ENCODE data around the gene PCGF3. TPM values are rescaled to one million over a fixed set of nuclear protein-coding genes. Genes with fewer than 3 reads are reported as not detected.

PCGF3 gene
- total RNA-seq, 2 donors from 2014 or later, result 34.4 to 35.3 TPM

DNA sequence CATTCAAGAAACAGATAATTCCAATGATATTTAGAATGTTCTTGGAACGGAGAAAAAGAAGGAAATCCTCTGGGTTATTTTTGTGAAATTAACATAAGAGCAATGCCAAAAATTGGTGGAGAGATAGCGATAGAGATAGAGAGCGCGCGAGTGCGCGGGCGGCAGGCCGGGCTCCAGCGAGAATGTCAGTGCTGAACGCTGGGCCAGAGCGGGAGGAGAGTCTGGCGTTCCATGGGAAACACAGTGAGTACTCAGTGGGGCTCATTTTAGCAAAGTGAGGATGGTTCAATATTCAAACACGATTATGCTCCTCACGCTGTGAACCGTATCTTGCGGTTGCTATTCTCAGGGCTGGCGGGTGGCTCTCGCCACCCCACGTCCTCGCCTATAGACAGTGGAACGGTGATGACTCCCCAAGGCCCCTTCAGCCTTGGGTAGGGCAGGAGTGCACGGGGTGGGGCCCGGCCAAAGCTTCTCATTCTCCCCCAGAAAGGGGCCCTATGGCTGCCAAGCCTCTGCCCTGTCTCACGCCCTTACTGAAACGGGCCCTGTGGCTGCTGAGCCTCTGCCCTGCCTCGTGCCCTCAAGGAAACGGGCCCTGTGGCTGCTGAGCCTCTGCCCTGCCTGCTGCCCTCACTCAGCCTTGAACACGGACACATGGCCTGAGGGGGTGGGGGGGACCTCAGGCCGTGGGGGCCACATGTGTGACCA is 103.4 kb downstream of the PCGF3 start:
- no peak overlapping the region for H3K4me3 Mint-ChIP-seq
- peaks cover 18% of the 10 kb centered on the region for H3K27me3 Mint-ChIP-seq
- no peak overlapping the region for H3K27ac Mint-ChIP-seq
- H3K9me3 Mint-ChIP-seq, result no peaks in the 10 kb centered on the region
- no peaks in the 10 kb centered on the region for H3K4me1 Mint-ChIP-seq
- ATAC-seq (replicated peaks), result no peak
- no peaks in the 10 kb centered on the region for H3K36me3 Mint-ChIP-seq (ENCODE audit: low read depth)

- ATAC-seq (replicated peaks), result no peak
- no peaks in the 10 kb centered on the region for H3K4me1 Mint-ChIP-seq
- no peaks in the 10 kb centered on the region for H3K9me3 Mint-ChIP-seq
- H3K27ac Mint-ChIP-seq, result no peak overlapping the region
- H3K36me3 Mint-ChIP-seq (ENCODE audit: low read depth), result no peaks in the 10 kb centered on the region
- no peak overlapping the region for H3K4me3 Mint-ChIP-seq
- H3K27me3 Mint-ChIP-seq, result peaks cover 31% of the 10 kb centered on the region
These were observed 108.3 kb downstream of the PCGF3 start for GRCh38 chr4:813900-814299.

GRCh38 chr4:814312-814850 is 108.7 kb downstream of the PCGF3 start:
- no peaks in the 10 kb centered on the region for H3K4me1 Mint-ChIP-seq
- H3K27ac Mint-ChIP-seq, result no peak overlapping the region
- no peak for ATAC-seq (replicated peaks)
- H3K36me3 Mint-ChIP-seq (ENCODE audit: low read depth), result no peaks in the 10 kb centered on the region
- no peak overlapping the region for H3K4me3 Mint-ChIP-seq
- no peaks in the 10 kb centered on the region for H3K9me3 Mint-ChIP-seq
- H3K27me3 Mint-ChIP-seq, result peaks cover 31% of the 10 kb centered on the region

- ATAC-seq (replicated peaks), result no peak
- H3K9me3 Mint-ChIP-seq, result no peaks in the 10 kb centered on the region
- no peaks in the 10 kb centered on the region for H3K4me1 Mint-ChIP-seq
- no peak overlapping the region for H3K27ac Mint-ChIP-seq
- no peaks in the 10 kb centered on the region for H3K36me3 Mint-ChIP-seq (ENCODE audit: low read depth)
- no peak overlapping the region for H3K4me3 Mint-ChIP-seq
- peaks cover 31% of the 10 kb centered on the region for H3K27me3 Mint-ChIP-seq
These were observed 110.0 kb downstream of the PCGF3 start for GRCh38 chr4:815464-816146.

DNA sequence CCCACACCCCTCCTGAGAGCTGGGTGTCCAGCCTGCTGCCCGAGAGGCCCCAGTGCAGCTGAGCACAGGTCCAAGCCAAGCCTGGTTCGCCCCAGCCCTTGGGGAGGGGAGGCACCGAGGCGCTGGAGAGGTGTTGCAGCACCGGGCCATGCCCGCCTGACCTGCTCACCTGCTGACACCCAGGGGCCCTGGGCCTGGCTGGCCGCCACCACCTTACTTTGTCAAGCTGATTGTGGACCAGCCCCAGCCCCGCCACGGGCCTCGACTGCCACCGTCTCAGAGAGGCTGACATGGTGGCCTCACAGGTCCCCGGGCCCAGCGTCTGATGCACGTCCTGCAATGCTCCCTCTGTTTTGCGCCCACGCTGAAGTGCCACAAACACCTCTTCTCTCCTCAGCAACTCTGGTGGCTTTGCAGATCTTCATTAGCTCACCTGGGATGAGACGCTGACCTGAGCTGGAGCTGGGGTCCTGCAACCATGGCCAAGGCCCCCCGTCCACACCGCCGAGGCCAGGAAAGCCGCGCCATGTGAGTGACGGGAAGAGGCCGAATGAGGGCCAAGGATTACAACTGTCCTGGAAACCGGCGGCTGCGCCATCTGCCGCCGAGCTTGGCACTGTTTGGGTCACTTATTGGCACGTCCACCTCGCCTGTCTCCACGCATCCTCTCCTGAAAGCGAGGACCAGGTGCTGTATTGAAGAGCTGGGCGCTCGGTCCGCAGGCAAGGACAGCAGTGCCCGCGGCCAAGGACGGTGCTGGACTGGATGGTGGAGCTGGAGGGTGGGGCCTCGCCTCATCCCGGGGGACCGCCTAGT is 112.7 kb downstream of the PCGF3 start:
- no peaks in the 10 kb centered on the region for H3K9me3 Mint-ChIP-seq
- peaks cover 37% of the 10 kb centered on the region for H3K27me3 Mint-ChIP-seq
- H3K4me3 Mint-ChIP-seq, result no peak overlapping the region
- no peak overlapping the region for H3K27ac Mint-ChIP-seq
- H3K36me3 Mint-ChIP-seq (ENCODE audit: low read depth), result no peaks in the 10 kb centered on the region
- ATAC-seq (replicated peaks), result no peak
- no peaks in the 10 kb centered on the region for H3K4me1 Mint-ChIP-seq

DNA sequence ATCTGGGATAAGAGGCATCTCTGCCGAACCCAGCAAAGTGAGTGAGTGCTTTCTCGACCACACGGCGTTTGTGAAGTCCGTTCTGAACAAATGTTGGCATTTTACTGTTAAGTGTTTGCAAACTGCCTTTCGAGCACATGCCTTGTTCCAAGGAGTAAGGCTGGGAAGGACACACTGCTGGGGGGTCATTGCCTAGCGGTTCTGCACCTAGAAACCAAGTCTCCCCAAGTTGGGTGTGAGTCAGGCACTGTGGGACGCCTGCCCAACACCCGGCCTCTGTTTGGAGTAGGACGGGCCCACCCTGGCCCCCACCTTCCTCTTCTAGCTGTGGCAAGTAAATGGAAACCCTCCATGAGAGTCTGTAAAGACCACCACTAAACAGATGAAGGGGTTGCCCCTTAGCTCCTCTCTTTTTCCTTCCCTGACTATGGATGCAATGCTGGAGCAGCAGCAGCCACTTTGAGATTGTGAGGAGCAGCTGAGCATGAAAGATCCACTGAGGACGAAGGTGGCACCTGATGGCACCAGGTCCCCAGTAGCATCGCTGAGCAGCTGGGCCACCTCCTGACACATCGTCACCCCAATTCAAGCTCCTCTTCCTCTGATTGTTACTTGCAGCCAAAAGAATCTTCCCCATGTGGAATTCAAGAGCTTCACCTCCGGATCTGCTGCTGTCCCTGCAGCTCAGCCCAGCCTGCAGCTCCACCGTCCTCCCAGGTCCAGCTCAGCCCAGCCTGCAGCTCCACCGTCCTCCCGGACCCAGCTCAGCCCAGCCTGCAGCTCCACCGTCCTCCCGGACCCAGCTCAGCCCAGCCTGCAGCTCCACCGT is 114.0 kb downstream of the PCGF3 start:
- peaks cover 32% of the 10 kb centered on the region for H3K27me3 Mint-ChIP-seq

More for the DNA sequence above, 114.0 kb downstream of the PCGF3 start:
- no peak for ATAC-seq (replicated peaks)
- Mint-ChIP-seq H3K4me1 (no peaks in the 10 kb centered on the region), H3K4me3 (no peak overlapping the region), H3K9me3 (no peaks in the 10 kb centered on the region), H3K36me3 (ENCODE audit: low read depth) (no peaks in the 10 kb centered on the region), H3K27ac (no peak overlapping the region)

Other genes starting within 250 kb of the PCGF3 start
- 10 to 100 TPM; 23.4 to 35.4 TPM for gene ZNF721, start 206.7 kb upstream of the PCGF3 start, total RNA-seq
- gene PIGG, start 206.6 kb upstream of the PCGF3 start, total RNA-seq, result 10 to 100 TPM; 50.7 to 66.9 TPM
- not detected for gene TMEM271, start 129.5 kb upstream of the PCGF3 start, total RNA-seq
- 10 to 100 TPM in 1 of 2 donors, 1 to 10 TPM in 1; 5.8 to 10.8 TPM for gene PDE6B, start 80.3 kb upstream of the PCGF3 start, total RNA-seq
- gene ATP5ME, start 31.6 kb upstream of the PCGF3 start, total RNA-seq, result 100 to 1,000 TPM in 1 of 2 donors, 10 to 100 TPM in 1; 96.5 to 210 TPM
- gene MYL5, start 31.3 kb upstream of the PCGF3 start, total RNA-seq, result 10 to 100 TPM; 14.0 to 14.5 TPM
- gene SLC49A3, start 16.7 kb upstream of the PCGF3 start, total RNA-seq, result 1 to 10 TPM in 1 of 2 donors, under 1 TPM in 1; 0.61 to 1.4 TPM
- gene CPLX1, start 120.3 kb downstream of the PCGF3 start, total RNA-seq, result 1 to 10 TPM in 1 of 2 donors, under 1 TPM in 1; 0.50 to 3.6 TPM
- gene GAK, start 226.5 kb downstream of the PCGF3 start, total RNA-seq, result 100 to 1,000 TPM; 108 to 129 TPM
- 1 to 10 TPM; 6.5 to 10.0 TPM for gene TMEM175, start 226.6 kb downstream of the PCGF3 start, total RNA-seq